Nephron progenitor cell (in vitro differentiated cells): ENCODE measurements around the gene SOWAHA.

Source experiments
- DNase-seq: peaks from one replicate; pipeline ENCODE4 v3.0.0; 2021
- H3K27ac Mint-ChIP-seq: 2 replicates; pipeline ENCODE4 v1.8.0; 2021; ENCODE audit warnings: mild to moderate bottlenecking, moderate library complexity, mixed read lengths
- H3K27me3 Mint-ChIP-seq: 2 replicates; pipeline ENCODE4 v1.8.0; 2021; ENCODE audit warnings: mild to moderate bottlenecking, low read depth, mixed read lengths; ENCODE audit not compliant: poor library complexity
- H3K36me3 Mint-ChIP-seq: 2 replicates; pipeline ENCODE4 v1.8.0; 2021; ENCODE audit warnings: low read depth, mixed read lengths
- H3K4me1 Mint-ChIP-seq: 2 replicates; pipeline ENCODE4 v1.8.0; 2021; ENCODE audit warnings: mixed read lengths
- H3K4me3 Mint-ChIP-seq: 2 replicates; pipeline ENCODE4 v1.8.0; 2021; ENCODE audit warnings: mild to moderate bottlenecking, moderate library complexity, mixed read lengths
- H3K9me3 Mint-ChIP-seq: 2 replicates; pipeline ENCODE4 v1.8.0; 2021; ENCODE audit warnings: mild to moderate bottlenecking, moderate library complexity, mixed read lengths
- TF ChIP-seq, protein P1 (sequence below): fragments of 200-600 bp; sonication (generic); IDR thresholded peaks from 2 replicates; pipeline ENCODE4 v1.5.0; 2021; ENCODE audit warnings: antibody characterized with exemption

Gene SOWAHA

GRCh38 chr5:132831095-132831860 is 18.2 kb downstream of the SOWAHA start:
- Mint-ChIP-seq H3K4me3 (peak overlapping the region; percentile 87), H3K27me3 (peaks cover 66% of the 10 kb centered on the region), H3K4me1 (peaks cover 11% of the 10 kb centered on the region), H3K27ac (no peak overlapping the region), H3K36me3 (peaks cover 4% of the 10 kb centered on the region), H3K9me3 (no peaks in the 10 kb centered on the region)
- TF ChIP-seq, protein P1, sequence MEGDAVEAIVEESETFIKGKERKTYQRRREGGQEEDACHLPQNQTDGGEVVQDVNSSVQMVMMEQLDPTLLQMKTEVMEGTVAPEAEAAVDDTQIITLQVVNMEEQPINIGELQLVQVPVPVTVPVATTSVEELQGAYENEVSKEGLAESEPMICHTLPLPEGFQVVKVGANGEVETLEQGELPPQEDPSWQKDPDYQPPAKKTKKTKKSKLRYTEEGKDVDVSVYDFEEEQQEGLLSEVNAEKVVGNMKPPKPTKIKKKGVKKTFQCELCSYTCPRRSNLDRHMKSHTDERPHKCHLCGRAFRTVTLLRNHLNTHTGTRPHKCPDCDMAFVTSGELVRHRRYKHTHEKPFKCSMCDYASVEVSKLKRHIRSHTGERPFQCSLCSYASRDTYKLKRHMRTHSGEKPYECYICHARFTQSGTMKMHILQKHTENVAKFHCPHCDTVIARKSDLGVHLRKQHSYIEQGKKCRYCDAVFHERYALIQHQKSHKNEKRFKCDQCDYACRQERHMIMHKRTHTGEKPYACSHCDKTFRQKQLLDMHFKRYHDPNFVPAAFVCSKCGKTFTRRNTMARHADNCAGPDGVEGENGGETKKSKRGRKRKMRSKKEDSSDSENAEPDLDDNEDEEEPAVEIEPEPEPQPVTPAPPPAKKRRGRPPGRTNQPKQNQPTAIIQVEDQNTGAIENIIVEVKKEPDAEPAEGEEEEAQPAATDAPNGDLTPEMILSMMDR: no peak
- DNase-seq: no peak

GRCh38 chr5:132832612-132833011 is 19.5 kb downstream of the SOWAHA start:
- Mint-ChIP-seq H3K27me3 (peaks cover 53% of the 10 kb centered on the region), H3K4me3 (peak overlapping the region; percentile 35), H3K4me1 (peaks cover 14% of the 10 kb centered on the region), H3K36me3 (no peaks in the 10 kb centered on the region), H3K27ac (no peak overlapping the region), H3K9me3 (no peaks in the 10 kb centered on the region)
- TF ChIP-seq, protein P1: no peak
- DNase-seq: no peak

DNA sequence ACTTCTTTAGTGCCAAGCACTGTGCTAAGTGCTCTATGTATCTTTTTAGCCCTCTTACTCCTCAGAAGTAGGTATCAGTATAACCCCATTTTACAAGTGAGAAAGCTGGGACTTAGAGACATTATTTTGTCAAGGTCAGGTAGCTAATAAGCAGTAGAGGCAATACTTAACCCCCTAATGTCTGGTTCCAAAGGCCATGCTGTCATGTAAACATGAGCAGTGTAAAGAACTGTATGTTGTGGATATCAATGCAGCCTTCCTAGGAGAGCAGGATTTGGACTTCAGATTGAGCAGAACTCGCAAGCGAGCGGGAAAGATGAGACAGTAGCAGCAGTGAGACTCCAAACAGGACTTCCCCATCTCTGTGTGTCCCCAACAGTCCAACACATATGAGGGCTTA is 21.0 kb downstream of the SOWAHA start:
- DNase-seq: no peak
- Mint-ChIP-seq H3K27me3 (peaks cover 39% of the 10 kb centered on the region), H3K4me1 (peaks cover 28% of the 10 kb centered on the region), H3K36me3 (no peaks in the 10 kb centered on the region), H3K27ac (no peak overlapping the region), H3K9me3 (no peaks in the 10 kb centered on the region), H3K4me3 (no peak overlapping the region)
- TF ChIP-seq, protein P1: no peak

- Mint-ChIP-seq H3K27ac (no peak overlapping the region), H3K36me3 (no peaks in the 10 kb centered on the region), H3K9me3 (no peaks in the 10 kb centered on the region), H3K4me1 (peaks cover 33% of the 10 kb centered on the region), H3K27me3 (peaks cover 17% of the 10 kb centered on the region), H3K4me3 (no peak overlapping the region)
- TF ChIP-seq, protein P1: no peak
- DNase-seq: no peak
Measured at GRCh38 chr5:132836852-132837251, 23.8 kb downstream of the SOWAHA start.

DNA sequence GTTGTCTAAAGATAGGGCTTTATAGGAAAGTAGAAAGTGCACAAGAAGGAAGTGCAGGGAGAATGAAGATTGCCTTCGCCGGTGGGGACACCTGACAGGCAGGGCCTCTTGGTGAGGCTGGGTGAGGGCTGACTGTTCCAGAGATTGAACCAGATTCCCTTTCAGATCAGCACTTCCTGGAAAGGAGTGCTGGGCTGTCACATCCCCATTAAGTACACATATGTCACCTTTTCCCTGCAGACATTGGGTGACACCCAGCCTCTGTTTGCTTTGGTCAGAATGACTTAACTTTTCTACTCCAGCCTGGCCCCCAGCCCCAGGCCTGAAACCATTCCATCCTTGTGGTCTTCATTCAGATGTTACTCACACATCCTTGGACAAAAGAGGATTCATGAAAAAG is 24.8 kb downstream of the SOWAHA start:
- Mint-ChIP-seq H3K4me1 (peaks cover 33% of the 10 kb centered on the region), H3K36me3 (no peaks in the 10 kb centered on the region), H3K4me3 (no peak overlapping the region), H3K27ac (no peak overlapping the region), H3K9me3 (no peaks in the 10 kb centered on the region), H3K27me3 (peaks cover 10% of the 10 kb centered on the region)
- DNase-seq: no peak
- TF ChIP-seq, protein P1: no peak
